HepG2 (cell line): ENCODE data around the gene GPRASP3. TPM values are rescaled to one million over a fixed set of nuclear protein-coding genes. Genes with fewer than 3 reads are reported as not detected.
A peak's percentile ranks its signal among the peaks of the same experiment; 100 is the strongest.
"Not testable (repeated sequence)": the region's sequence is repeated elsewhere in the genome, so short reads cannot be mapped to it uniquely, and the experiment has no call there.

ENCODE experiments used
- ATAC-seq: fragments of 200-7000 bp; cut with Tn5 transposase; 3 replicates; pipeline ENCODE4 v1.9.1; 2020; ENCODE audit warnings: mild to moderate bottlenecking, moderate library complexity
- BruUV-seq: library from RNA; stranded (reverse); fragments of 400-500 nt; replicated peaks from 2 replicates; lab custom pipeline; 2021; lab: Mats Ljungman, UMichigan
- CTCF ChIA-PET: fragments of 300-600 bp; formaldehyde crosslinking; extraction: SDS; loops from one replicate; lab custom pipeline; 2021; ENCODE audit warnings: low total read pairs, inconsistent platforms, low intra/inter-chr PET ratio; lab: Yijun Ruan, JAX
- POLR2A ChIA-PET: fragments of 350-600 bp; sonication (Branson Sonifier 250); formaldehyde crosslinking; loops from one replicate; lab custom pipeline; 2020; ENCODE audit warnings: antibody characterized with exemption, inconsistent platforms; lab: Yijun Ruan, JAX
- DNase-seq: peaks from one replicate; pipeline ENCODE4 v3.0.0-alpha.2; 2015; ENCODE audit warnings: low spot score
- FAIRE-seq: peaks from 3 replicates; lab custom pipeline; 2011; peaks lifted over from hg19 to GRCh38; lab: Jason Lieb, UNC
- H2AFZ ChIP-seq: one replicate; pipeline ENCODE4 v1.6.1; 2011; ENCODE audit warnings: low read length, inconsistent platforms
- H3K27ac ChIP-seq: fragments of 300-600 bp; 3 replicates; pipeline ENCODE4 v1.8.0; 2011; ENCODE audit warnings: mixed run types, mild to moderate bottlenecking, mixed read lengths, low read length, inconsistent platforms; ENCODE audit not compliant: insufficient read depth; ENCODE audit errors: extremely low read length
- H3K27me3 ChIP-seq, 2 experiments: fragments of 200-600 bp in 1 of 2; 2 replicates in 1 of 2; 3 replicates in 1 of 2; pipeline versions ENCODE4 v1.6.0 to v1.8.0; 2011; ENCODE audit warnings: low read length in 2 of 2, mild to moderate bottlenecking in 2 of 2, moderate library complexity in 2 of 2, inconsistent platforms in 1 of 2; ENCODE audit not compliant: insufficient read depth in 2 of 2, control insufficient read depth in 1 of 2
- H3K36me3 ChIP-seq, 2 experiments: fragments of 200-600 bp in 1 of 2; replicated peaks in 1 of 2; 2 replicates in 1 of 2; 3 replicates in 1 of 2; pipeline versions ENCODE4 v1.5.1 to v1.8.0; 2011; ENCODE audit warnings: low read length in 2 of 2, inconsistent platforms in 1 of 2; ENCODE audit not compliant: insufficient read depth in 2 of 2, control insufficient read depth in 1 of 2
- H3K4me1 ChIP-seq: 2 replicates; pipeline ENCODE4 v1.5.1; 2012; ENCODE audit warnings: low read length, inconsistent platforms; ENCODE audit not compliant: insufficient read depth
- H3K4me2 ChIP-seq: 2 replicates; pipeline ENCODE4 v1.6.0; 2011; ENCODE audit warnings: low read depth, low read length, inconsistent platforms
- H3K4me3 ChIP-seq, 3 experiments: fragments of 200-600 bp in 1 of 3; sonication (generic), shearing (Covaris generic) in 1 of 3; replicated peaks in 1 of 3; 2 replicates each; pipeline ENCODE4 v1.5.1; 2011 to 2016; ENCODE audit warnings: low read length in 3 of 3, inconsistent platforms in 2 of 3, low read depth in 2 of 3, mild to moderate bottlenecking in 2 of 3, control low read depth in 1 of 3, mixed read lengths in 1 of 3; ENCODE audit not compliant: insufficient read depth in 1 of 3
- H3K79me2 ChIP-seq: one replicate; pipeline ENCODE4 v1.6.1; 2011; ENCODE audit warnings: low read length, inconsistent platforms; ENCODE audit not compliant: insufficient read depth
- H3K9ac ChIP-seq: 2 replicates; pipeline ENCODE4 v1.6.0; 2011; ENCODE audit warnings: mild to moderate bottlenecking, low read depth, low read length, inconsistent platforms; ENCODE audit not compliant: insufficient read depth
- H3K9me3 ChIP-seq: 2 replicates; pipeline ENCODE4 v1.5.1; 2012; ENCODE audit warnings: mild to moderate bottlenecking, low read length
- H4K20me1 ChIP-seq: 2 replicates; pipeline ENCODE4 v1.6.0; 2011; ENCODE audit warnings: inconsistent platforms, mild to moderate bottlenecking, low read length, moderate library complexity; ENCODE audit not compliant: insufficient read depth
- MTA1 ChIP-seq: sonication (generic); formaldehyde crosslinking; IDR thresholded peaks from 2 replicates; pipeline ENCODE4 v1.4.0; 2020; ENCODE audit warnings: missing genetic modification reagents, mild to moderate bottlenecking, borderline replicate concordance
- WGBS: methylation state at CpG from one replicate; pipeline ENCODE4 v1.1.6; 2017; ENCODE audit warnings: low lambda C conversion rate; 5-methylcytosine and 5-hydroxymethylcytosine counted together
- in situ Hi-C: cut with HindIII; loops from 2 replicates; pipeline ENCODE4 v1.10.0; 2017; ENCODE audit warnings: low pct_unique_long_range_greater_than_20kb; ENCODE audit not compliant: extremely low pct_ligation_motif_present
- intact Hi-C: fragments of 100-400 bp; cut with micrococcal nuclease; formaldehyde crosslinking; loops from one replicate; pipeline ENCODE4 v1.10.0; 2022; ENCODE audit not compliant: unreplicated experiment
- polyA plus RNA-seq, 8 experiments: library from polyadenylated mRNA; depleted of rRNA in 3 of 8; stranded (reverse) in 7 of 8; unstranded in 1 of 8; fragments of >200 nt; fragmentation: Illumina TruSeq in 4 of 8; extraction: Trizol in 4 of 8; gene quantifications; 2 replicates each; pipeline versions ENCODE4 v1.2.1 to v1.2.3, GENCODE V29; 2011 to 2016; ENCODE audit warnings: low read depth in 4 of 8, missing spikeins in 1 of 8, mixed read lengths in 1 of 8; ENCODE audit not compliant: insufficient read depth in 1 of 8
- total RNA-seq, 5 experiments: library from RNA; depleted of rRNA; stranded (reverse); fragments of >200 nt; fragmentation: Illumina TruSeq; extraction: Trizol; gene quantifications; 2 replicates each; pipeline ENCODE4 v1.2.3, GENCODE V29; 2016; ENCODE audit warnings: low read depth in 1 of 5

The GPRASP3 gene
- total and polyA plus RNA-seq, 2 of the 13 experiments (the other 11 are each of a cell fraction or from before 2014, with no cell fraction given) = 0.67 to 1.4 TPM

GRCh38 chrX:102672856-102673255, 47.7 kb upstream of the GPRASP3 start:
- ChIA-PET POLR2A (interaction anchor here (0.6 to 1.4 kb wide), 2 partner anchors 13 to 17 kb away, joined by 3 to 4 read pairs; no protein-coding TSS in a partner anchor), CTCF (no interaction called here)
- no peak for TF ChIP-seq MTA1 (CRISPR knock-in tag)
- Histone ChIP-seq H3K79me2 (no peaks in the 10 kb centered on the region), H4K20me1 (no peaks in the 10 kb centered on the region), H3K9ac (no peak overlapping the region), H3K4me2 (no peak overlapping the region), H3K4me1 (peaks cover 12% of the 10 kb centered on the region), H3K36me3 (no peaks in the 10 kb centered on the region), H2AFZ (no peak overlapping the region), H3K27ac (no peak overlapping the region), H3K4me3 (no peak overlapping the region), H3K27me3 (no peaks in the 10 kb centered on the region), H3K9me3 (no peaks in the 10 kb centered on the region)
- ATAC-seq = peak; percentile 63; the same call in 2 of the 3 replicates
- 19% methylated on average over 3 of the region's 3 CpGs for WGBS
- DNase-seq = peak; percentile 28
- intact Hi-C loops = no loop called here
- FAIRE-seq = peak; percentile 46
- in situ Hi-C loops = no loop called here
- no TSS peak for BruUV-seq

- POLR2A ChIA-PET, H3K4me1 ChIP-seq, H4K20me1 ChIP-seq, H3K27me3 ChIP-seq, ATAC-seq, H3K36me3 ChIP-seq, intact Hi-C loops, H2AFZ ChIP-seq, DNase-seq, H3K4me3 ChIP-seq, BruUV-seq, H3K27ac ChIP-seq, FAIRE-seq, H3K9ac ChIP-seq, CTCF ChIA-PET, H3K4me2 ChIP-seq, H3K9me3 ChIP-seq, in situ Hi-C loops, H3K79me2 ChIP-seq: not testable (repeated sequence)
- 100% methylated on average over 1 of the region's 1 CpG for WGBS
These were observed 43.1 kb upstream of the GPRASP3 start for GRCh38 chrX:102677479-102677878.
